ENCODE data around the gene GLT1D1.

Gene GLT1D1

DNA sequence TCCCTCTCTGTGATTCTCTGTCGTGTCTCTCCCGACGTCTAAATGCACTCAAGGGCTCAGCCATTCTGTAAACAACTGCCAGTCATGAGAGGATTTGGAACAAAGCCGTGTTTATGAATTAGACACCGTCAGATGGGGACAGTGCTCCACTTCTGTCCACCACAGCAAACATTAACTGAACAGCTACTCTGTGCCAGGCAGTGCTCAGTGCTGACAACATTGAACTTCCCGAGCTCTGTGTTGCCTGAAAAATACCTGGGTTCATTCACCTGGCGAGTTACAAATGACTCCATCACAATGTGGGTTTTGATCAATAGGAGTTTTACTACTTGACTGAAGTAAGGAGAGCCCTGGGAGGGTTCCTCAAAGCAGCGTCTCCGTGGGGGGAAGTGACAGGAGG is 139.3 kb downstream of the GLT1D1 start:
- no peak for TF ChIP-seq JUND (IDR thresholded peaks at IDR 0.05; ENCODE audit: low read depth)
- in situ Hi-C loops (cut with HindIII; ENCODE audit: low pct_unique_long_range_greater_than_20kb, low sequenced_read_pairs), result no loop called here
- no peak for DNase-seq (ENCODE audit: low read depth in 1 of 2, low spot score in 1 of 2)

DNA sequence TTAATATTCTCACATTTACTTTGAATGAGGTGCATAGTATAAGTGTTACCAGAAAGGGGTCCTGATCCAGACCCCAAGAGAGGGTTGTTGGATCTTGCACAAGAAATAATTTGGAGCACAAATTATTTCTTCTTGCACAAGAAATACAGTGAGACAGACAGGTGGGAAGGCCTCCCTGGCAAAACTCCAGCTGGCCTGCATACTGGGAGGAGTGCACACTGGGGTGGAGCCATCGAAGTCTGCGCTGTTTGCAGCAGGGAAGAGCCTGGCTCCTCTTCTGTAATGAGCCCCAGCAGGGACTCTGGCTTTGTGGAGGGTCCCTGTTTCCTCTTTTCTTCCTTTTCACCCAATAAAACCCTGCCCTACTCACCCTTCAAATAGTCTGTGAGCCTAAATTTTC is 141.6 kb downstream of the GLT1D1 start:
- no peak for DNase-seq (ENCODE audit: low read depth in 1 of 2, low spot score in 1 of 2)
- in situ Hi-C loops (cut with HindIII; ENCODE audit: low pct_unique_long_range_greater_than_20kb, low sequenced_read_pairs), result no loop called here
- TF ChIP-seq JUND (IDR thresholded peaks at IDR 0.05; ENCODE audit: low read depth), result no peak

- DNase-seq (ENCODE audit: low read depth in 1 of 2, low spot score in 1 of 2), result no peak
- in situ Hi-C loops (cut with HindIII; ENCODE audit: low pct_unique_long_range_greater_than_20kb, low sequenced_read_pairs), result no loop called here
Observed at GRCh38 chr12:128995619-128996018, 142.3 kb downstream of the GLT1D1 start.

GRCh38 chr12:129001826-129002225 is 148.5 kb downstream of the GLT1D1 start:
- in situ Hi-C loops (cut with HindIII; ENCODE audit: low pct_unique_long_range_greater_than_20kb, low sequenced_read_pairs), result no loop called here
- TF ChIP-seq JUND (IDR thresholded peaks at IDR 0.05; ENCODE audit: low read depth), result no peak
- DNase-seq (ENCODE audit: low read depth in 1 of 2, low spot score in 1 of 2), result no peak

More at GRCh38 chr12:128995619-128996018, 142.3 kb downstream of the GLT1D1 start:
- no peak for TF ChIP-seq JUND (IDR thresholded peaks at IDR 0.05; ENCODE audit: low read depth)

DNA sequence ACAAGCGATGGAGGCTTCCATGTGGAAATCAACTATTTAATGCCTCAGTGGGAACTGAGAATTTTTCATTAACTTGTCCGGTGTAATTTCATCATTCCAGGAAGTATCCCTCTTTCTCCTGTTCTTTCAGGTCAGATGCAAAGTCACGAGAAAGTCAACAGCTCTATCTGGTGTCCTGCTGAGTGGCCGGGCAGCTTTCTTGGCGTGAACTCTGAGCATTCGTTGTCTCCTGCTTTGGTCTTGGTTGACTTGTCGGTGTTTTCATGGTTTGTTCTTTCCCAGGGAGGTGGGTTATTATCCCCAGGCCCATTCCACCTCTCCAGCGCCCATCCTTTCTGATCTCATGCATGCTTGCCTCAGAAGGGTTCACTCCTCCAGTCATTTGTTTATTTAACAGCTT is 149.1 kb downstream of the GLT1D1 start:
- TF ChIP-seq JUND (IDR thresholded peaks at IDR 0.05; ENCODE audit: low read depth), result no peak
- DNase-seq (ENCODE audit: low read depth in 1 of 2, low spot score in 1 of 2), result no peak
- in situ Hi-C loops (cut with HindIII; ENCODE audit: low pct_unique_long_range_greater_than_20kb, low sequenced_read_pairs), result no loop called here

- in situ Hi-C loops (cut with HindIII; ENCODE audit: low pct_unique_long_range_greater_than_20kb, low sequenced_read_pairs), result no loop called here
- no peak for DNase-seq (ENCODE audit: low read depth in 1 of 2, low spot score in 1 of 2)
- no peak for TF ChIP-seq JUND (IDR thresholded peaks at IDR 0.05; ENCODE audit: low read depth)
Observed at GRCh38 chr12:129005416-129005815, 152.1 kb downstream of the GLT1D1 start.

- no peak for TF ChIP-seq JUND (IDR thresholded peaks at IDR 0.05; ENCODE audit: low read depth)
- in situ Hi-C loops (cut with HindIII; ENCODE audit: low pct_unique_long_range_greater_than_20kb, low sequenced_read_pairs), result no loop called here
- no peak for DNase-seq (ENCODE audit: low read depth in 1 of 2, low spot score in 1 of 2)
Observed at GRCh38 chr12:129005829-129006228, 152.6 kb downstream of the GLT1D1 start.

DNA sequence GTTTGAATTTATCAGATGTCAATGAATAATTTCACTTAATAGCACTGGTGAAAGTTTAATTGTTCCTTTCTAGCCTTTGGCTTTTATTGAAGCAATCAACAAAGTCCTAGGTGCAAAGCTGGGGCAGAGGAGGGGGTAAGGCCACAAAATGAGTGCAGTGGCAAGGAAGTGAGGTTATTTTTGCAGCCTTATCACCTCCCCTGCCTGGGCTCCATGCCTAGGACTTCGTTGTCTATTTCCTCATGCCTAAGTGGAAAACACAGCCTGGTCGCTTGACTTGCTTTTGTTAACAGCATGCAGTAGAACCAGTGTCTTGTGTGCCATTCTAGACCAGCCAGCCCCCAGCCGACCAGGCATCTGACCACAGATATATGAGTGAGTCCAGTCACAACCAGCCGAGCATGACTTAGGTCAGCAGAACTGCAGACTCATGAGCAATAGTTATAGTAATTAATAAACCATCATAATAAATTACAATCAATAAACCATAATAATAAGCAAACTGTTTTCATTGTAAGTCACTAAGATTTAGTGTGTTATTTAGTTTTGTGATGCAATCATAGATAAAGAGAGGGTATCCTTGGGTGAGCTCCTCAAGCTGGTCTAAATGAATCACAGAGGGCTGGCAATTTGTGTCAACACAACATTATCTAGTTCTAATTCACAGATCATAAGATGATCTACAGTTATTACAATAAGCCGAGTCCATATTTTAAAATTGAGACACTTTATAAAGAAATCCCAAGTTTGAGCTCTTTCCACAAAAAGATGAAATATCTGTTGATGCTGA is 156.8 kb downstream of the GLT1D1 start:
- in situ Hi-C loops (cut with HindIII; ENCODE audit: low pct_unique_long_range_greater_than_20kb, low sequenced_read_pairs), result no loop called here
- no peak for DNase-seq (ENCODE audit: low read depth in 1 of 2, low spot score in 1 of 2)
- TF ChIP-seq JUND (IDR thresholded peaks at IDR 0.05; ENCODE audit: low read depth), result no peak

GRCh38 chr12:129016159-129016558 is 162.9 kb downstream of the GLT1D1 start:
- no peak for TF ChIP-seq JUND (IDR thresholded peaks at IDR 0.05; ENCODE audit: low read depth)
- in situ Hi-C loops (cut with HindIII; ENCODE audit: low pct_unique_long_range_greater_than_20kb, low sequenced_read_pairs), result no loop called here
- no peak for DNase-seq (ENCODE audit: low read depth in 1 of 2, low spot score in 1 of 2)

GRCh38 chr12:129025055-129025454 is 171.8 kb downstream of the GLT1D1 start:
- DNase-seq (ENCODE audit: low read depth in 1 of 2, low spot score in 1 of 2), result no peak
- TF ChIP-seq JUND (IDR thresholded peaks at IDR 0.05; ENCODE audit: low read depth), result no peak
- in situ Hi-C loops (cut with HindIII; ENCODE audit: low pct_unique_long_range_greater_than_20kb, low sequenced_read_pairs), result no loop called here

GRCh38 chr12:129028844-129029243 is 175.6 kb downstream of the GLT1D1 start:
- in situ Hi-C loops (cut with HindIII; ENCODE audit: low pct_unique_long_range_greater_than_20kb, low sequenced_read_pairs), result no loop called here
- DNase-seq (ENCODE audit: low read depth in 1 of 2, low spot score in 1 of 2), result no peak
- TF ChIP-seq JUND (IDR thresholded peaks at IDR 0.05; ENCODE audit: low read depth), result no peak
